Fibroblast of the aortic adventitia (primary cell): ENCODE measurements around the gene KRTAP16-1. TPM values are rescaled to one million over a fixed set of nuclear protein-coding genes. Genes with fewer than 3 reads are reported as not detected.
"Not testable (repeated sequence)": the region's sequence is repeated elsewhere in the genome, so short reads cannot be mapped to it uniquely, and the experiment has no call there.

ENCODE experiments used
- DNase-seq: peaks from one replicate; pipeline ENCODE4 v3.0.0-alpha.2; 2010; ENCODE audit warnings: low read depth
- H3K4me3 ChIP-seq: 2 replicates; pipeline ENCODE4 v1.5.1; 2011; ENCODE audit warnings: low read depth, mild to moderate bottlenecking, control low read depth, low read length, moderate library complexity
- CTCF ChIP-seq: IDR thresholded peaks from 2 replicates; pipeline ENCODE4 v1.5.1; 2011; ENCODE audit warnings: mild to moderate bottlenecking, low read length, control low read depth, inconsistent platforms; ENCODE audit not compliant: insufficient read depth
- total RNA-seq: library from RNA; depleted of rRNA; stranded (reverse); fragments of >200 nt; gene quantifications from 2 replicates; pipeline ENCODE4 v1.2.3, GENCODE V29; 2012; ENCODE audit warnings: low replicate concordance

KRTAP16-1 gene
- not detected in 2 replicates for total RNA-seq

- DNase-seq = no peak
- no peak for TF ChIP-seq CTCF
Observed at GRCh38 chr17:41308918-41309359, at the start of gene KRTAP16-1. Gene KRTAP16-1 (minus strand): TSS chr17:41309309. CDS start chr17:41309253, 56 bp downstream.

GRCh38 chr17:41354536-41354935 is 45.4 kb upstream of the KRTAP16-1 start:
- TF ChIP-seq CTCF = no peak
- H3K4me3 ChIP-seq = no peak overlapping the region
- DNase-seq = no peak

More at GRCh38 chr17:41308918-41309359, at the start of gene KRTAP16-1:
- no peak within 1 kb of the TSS for H3K4me3 ChIP-seq

- TF ChIP-seq CTCF = no peak
- DNase-seq = no peak
- H3K4me3 ChIP-seq = no peak overlapping the region
Observed at GRCh38 chr17:41352597-41353366, 43.7 kb upstream of the KRTAP16-1 start.

GRCh38 chr17:41351177-41351576 is 42.1 kb upstream of the KRTAP16-1 start:
- H3K4me3 ChIP-seq = no peak overlapping the region
- no peak for TF ChIP-seq CTCF

GRCh38 chr17:41350381-41350878 is 41.3 kb upstream of the KRTAP16-1 start, which contains the start of gene KRT33A:
Gene KRT33A (minus strand): TSS chr17:41350828. CDS start chr17:41350767, 61 bp downstream.
- DNase-seq, H3K4me3 ChIP-seq: not testable (repeated sequence)

More at GRCh38 chr17:41351177-41351576, 42.1 kb upstream of the KRTAP16-1 start:
- DNase-seq = no peak

GRCh38 chr17:41347869-41348760 is 39.0 kb upstream of the KRTAP16-1 start:
- TF ChIP-seq CTCF = no peak
- no peak for DNase-seq
- H3K4me3 ChIP-seq = no peak overlapping the region

GRCh38 chr17:41346421-41346820 is 37.3 kb upstream of the KRTAP16-1 start:
- DNase-seq = not testable (repeated sequence)

More at GRCh38 chr17:41346421-41346820, 37.3 kb upstream of the KRTAP16-1 start:
- not testable (repeated sequence) for H3K4me3 ChIP-seq
